ENCODE data around the gene MBNL2. TPM values are rescaled to one million over a fixed set of nuclear protein-coding genes. Genes with fewer than 3 reads are reported as not detected.

The MBNL2 gene
- total and polyA plus RNA-seq, 2 of the 13 experiments (the other 11 are each of a cell fraction or from before 2014, with no cell fraction given): 30.8 to 59.0 TPM

GRCh38 chr13:97274829-97275649 is 52.9 kb downstream of the MBNL2 start (continued):
- no peak for TF ChIP-seq ZNF383 (CRISPR knock-in tag; IDR thresholded peaks at IDR 0.05; ENCODE audit: borderline replicate concordance)
- peak; percentile 65; the same call in 1 of the 2 replicates for TF ChIP-seq HDAC1 (CRISPR knock-in tag; IDR thresholded peaks at IDR 0.05)
- TF ChIP-seq ZNF746 (CRISPR knock-in tag; IDR thresholded peaks at IDR 0.05): no peak
- TF ChIP-seq TRIM22 (IDR thresholded peaks at IDR 0.05): no peak
- no peak for TF ChIP-seq LBX2 (CRISPR knock-in tag; IDR thresholded peaks at IDR 0.05; ENCODE audit: borderline replicate concordance)
- TF ChIP-seq, protein P1, sequence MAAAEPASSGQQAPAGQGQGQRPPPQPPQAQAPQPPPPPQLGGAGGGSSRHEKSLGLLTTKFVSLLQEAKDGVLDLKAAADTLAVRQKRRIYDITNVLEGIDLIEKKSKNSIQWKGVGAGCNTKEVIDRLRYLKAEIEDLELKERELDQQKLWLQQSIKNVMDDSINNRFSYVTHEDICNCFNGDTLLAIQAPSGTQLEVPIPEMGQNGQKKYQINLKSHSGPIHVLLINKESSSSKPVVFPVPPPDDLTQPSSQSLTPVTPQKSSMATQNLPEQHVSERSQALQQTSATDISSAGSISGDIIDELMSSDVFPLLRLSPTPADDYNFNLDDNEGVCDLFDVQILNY (CRISPR knock-in tag; conservative IDR thresholded peaks at IDR 0.05): no peak
- no peak for TF ChIP-seq KDM5B (CRISPR knock-in tag; IDR thresholded peaks at IDR 0.05; ENCODE audit: borderline replicate concordance)
- no peak for TF ChIP-seq ZNF143 (CRISPR knock-in tag; IDR thresholded peaks at IDR 0.05)
- TF ChIP-seq ZFP36L1 (CRISPR knock-in tag; IDR thresholded peaks at IDR 0.05): no peak
- TF ChIP-seq MEIS2 (CRISPR knock-in tag; IDR thresholded peaks at IDR 0.05): no peak
- TF ChIP-seq ZNF678 (CRISPR knock-in tag; IDR thresholded peaks at IDR 0.05): no peak
- no peak for TF ChIP-seq ZNF777 (CRISPR knock-in tag; IDR thresholded peaks at IDR 0.05)
- no peak for TF ChIP-seq ZNF333 (CRISPR knock-in tag; IDR thresholded peaks at IDR 0.05; ENCODE audit: borderline replicate concordance)
- TF ChIP-seq PATZ1 (CRISPR knock-in tag; IDR thresholded peaks at IDR 0.05): peak; percentile 14; the same call in 1 of the 2 replicates
- TF ChIP-seq RARG (CRISPR knock-in tag; IDR thresholded peaks at IDR 0.05; ENCODE audit: low read depth): no peak
- TF ChIP-seq, protein P2, sequence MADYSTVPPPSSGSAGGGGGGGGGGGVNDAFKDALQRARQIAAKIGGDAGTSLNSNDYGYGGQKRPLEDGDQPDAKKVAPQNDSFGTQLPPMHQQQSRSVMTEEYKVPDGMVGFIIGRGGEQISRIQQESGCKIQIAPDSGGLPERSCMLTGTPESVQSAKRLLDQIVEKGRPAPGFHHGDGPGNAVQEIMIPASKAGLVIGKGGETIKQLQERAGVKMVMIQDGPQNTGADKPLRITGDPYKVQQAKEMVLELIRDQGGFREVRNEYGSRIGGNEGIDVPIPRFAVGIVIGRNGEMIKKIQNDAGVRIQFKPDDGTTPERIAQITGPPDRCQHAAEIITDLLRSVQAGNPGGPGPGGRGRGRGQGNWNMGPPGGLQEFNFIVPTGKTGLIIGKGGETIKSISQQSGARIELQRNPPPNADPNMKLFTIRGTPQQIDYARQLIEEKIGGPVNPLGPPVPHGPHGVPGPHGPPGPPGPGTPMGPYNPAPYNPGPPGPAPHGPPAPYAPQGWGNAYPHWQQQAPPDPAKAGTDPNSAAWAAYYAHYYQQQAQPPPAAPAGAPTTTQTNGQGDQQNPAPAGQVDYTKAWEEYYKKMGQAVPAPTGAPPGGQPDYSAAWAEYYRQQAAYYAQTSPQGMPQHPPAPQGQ (CRISPR knock-in tag; IDR thresholded peaks at IDR 0.05; ENCODE audit: borderline replicate concordance): no peak
- TF ChIP-seq SMARCC2 (IDR thresholded peaks at IDR 0.05): peak; percentile 89; the same call in 1 of the 2 replicates
- no peak for TF ChIP-seq ZNF224 (CRISPR knock-in tag; IDR thresholded peaks at IDR 0.05)
- TF ChIP-seq ETV6 (CRISPR knock-in tag; conservative IDR thresholded peaks at IDR 0.05): no peak
